Choroid plexus epithelial cell (primary cell): ENCODE measurements around the gene LTK.
A peak's percentile ranks its signal among the peaks of the same experiment; 100 is the strongest.

Experiments used
- DNase-seq: peaks from one replicate; pipeline ENCODE4 v3.0.0-alpha.2; 2010; ENCODE audit warnings: low read depth
- H3K4me3 ChIP-seq: 2 replicates; pipeline ENCODE4 v1.5.1; 2011; ENCODE audit warnings: low read depth, mild to moderate bottlenecking, control low read depth, low read length, moderate library complexity
- TF ChIP-seq, protein P1 (sequence below): conservative IDR thresholded peaks from 2 replicates; pipeline ENCODE4 v1.5.1; 2011; ENCODE audit warnings: low read depth, mild to moderate bottlenecking, control low read depth, inconsistent platforms, low read length, moderate library complexity

The LTK gene

DNA sequence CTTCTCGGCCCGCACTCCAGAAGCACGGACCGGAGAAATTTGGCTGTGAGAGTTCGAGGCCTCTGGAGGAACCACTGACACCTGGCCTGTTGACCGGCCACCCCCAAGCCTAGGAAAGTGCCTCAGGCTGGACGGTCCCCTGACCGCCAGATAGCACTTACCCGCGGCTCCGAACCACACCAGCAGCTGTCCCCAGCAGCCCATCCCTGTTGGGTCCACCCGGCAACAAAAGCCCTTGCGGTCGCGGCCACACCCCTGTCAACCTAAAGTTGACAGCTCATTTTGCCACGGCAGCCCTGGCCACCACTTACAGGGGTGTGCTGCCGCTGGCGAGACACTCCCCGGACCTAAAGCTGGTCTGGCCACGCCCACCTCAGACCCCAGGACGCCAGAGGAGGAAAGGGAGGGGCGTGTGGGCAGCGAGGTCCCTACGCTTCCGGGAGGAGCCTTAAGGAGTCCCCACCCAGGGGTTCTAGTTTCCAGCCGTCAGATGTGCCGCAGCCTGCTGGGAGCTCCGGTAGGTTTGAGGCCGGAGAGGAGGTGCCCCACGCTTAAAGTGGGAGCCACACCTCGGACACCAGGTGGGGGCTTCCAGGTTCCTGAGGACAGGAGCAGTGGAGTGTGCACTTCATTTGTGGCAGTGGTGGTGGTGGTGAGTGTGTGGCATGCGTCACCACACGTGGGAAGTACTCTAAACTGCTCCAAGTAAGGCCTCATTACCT is at the start of gene LTK:
TSS of gene LTK (minus strand) at position 322 of the 722 bp plus-strand sequence. CDS start at position 204, 118 bp downstream.
- H3K4me3 ChIP-seq: peak within 1 kb of the TSS; percentile 36
- no peak for DNase-seq
- TF ChIP-seq, protein P1, sequence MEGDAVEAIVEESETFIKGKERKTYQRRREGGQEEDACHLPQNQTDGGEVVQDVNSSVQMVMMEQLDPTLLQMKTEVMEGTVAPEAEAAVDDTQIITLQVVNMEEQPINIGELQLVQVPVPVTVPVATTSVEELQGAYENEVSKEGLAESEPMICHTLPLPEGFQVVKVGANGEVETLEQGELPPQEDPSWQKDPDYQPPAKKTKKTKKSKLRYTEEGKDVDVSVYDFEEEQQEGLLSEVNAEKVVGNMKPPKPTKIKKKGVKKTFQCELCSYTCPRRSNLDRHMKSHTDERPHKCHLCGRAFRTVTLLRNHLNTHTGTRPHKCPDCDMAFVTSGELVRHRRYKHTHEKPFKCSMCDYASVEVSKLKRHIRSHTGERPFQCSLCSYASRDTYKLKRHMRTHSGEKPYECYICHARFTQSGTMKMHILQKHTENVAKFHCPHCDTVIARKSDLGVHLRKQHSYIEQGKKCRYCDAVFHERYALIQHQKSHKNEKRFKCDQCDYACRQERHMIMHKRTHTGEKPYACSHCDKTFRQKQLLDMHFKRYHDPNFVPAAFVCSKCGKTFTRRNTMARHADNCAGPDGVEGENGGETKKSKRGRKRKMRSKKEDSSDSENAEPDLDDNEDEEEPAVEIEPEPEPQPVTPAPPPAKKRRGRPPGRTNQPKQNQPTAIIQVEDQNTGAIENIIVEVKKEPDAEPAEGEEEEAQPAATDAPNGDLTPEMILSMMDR: no peak

DNA sequence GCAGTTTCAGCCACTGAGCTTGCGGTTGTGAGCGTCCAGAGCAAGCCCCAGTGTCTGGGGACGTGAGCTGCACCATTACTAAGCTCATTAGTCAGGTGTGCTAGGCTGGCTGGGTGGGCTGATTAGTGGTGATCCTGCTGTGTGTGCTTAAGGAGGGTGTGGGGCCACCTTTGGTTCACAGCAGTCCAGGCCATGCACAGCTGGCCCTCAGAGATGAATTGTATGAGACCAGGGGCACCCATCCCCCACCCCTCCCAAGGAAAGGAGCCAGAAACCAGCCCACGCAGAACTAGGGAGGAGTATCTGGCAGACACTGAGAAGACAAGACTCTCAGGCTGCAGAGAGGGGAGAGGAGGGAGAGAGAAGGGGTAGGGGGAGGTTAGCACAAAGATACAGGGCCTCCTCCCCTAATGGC is 49.2 kb upstream of the LTK start:
- TF ChIP-seq, protein P1: no peak

DNA sequence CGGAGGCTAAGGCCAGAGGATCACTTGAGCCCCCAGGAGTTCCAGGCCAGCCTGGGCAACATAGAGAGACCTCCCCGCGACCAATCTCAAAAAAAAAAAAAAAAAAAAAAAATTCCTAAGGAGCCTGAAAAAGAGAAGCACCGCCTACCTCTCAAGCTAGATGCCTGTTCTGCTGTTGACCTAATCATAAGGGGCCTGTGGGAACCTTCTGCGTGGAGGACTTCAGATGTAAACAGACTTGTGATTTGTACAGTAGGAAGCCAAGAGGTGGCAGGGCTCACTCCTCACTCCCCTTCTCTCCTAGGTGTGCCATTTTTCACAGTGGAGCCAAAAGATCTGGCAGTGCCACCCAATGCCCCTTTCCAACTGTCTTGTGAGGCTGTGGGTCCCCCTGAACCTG is 48.6 kb upstream of the LTK start:
- TF ChIP-seq, protein P1: no peak
- no peak overlapping the region for H3K4me3 ChIP-seq
- DNase-seq: peak; percentile 60

More for the DNA sequence above, 49.2 kb upstream of the LTK start:
- peak; percentile 41 for DNase-seq
- H3K4me3 ChIP-seq: no peak overlapping the region

DNA sequence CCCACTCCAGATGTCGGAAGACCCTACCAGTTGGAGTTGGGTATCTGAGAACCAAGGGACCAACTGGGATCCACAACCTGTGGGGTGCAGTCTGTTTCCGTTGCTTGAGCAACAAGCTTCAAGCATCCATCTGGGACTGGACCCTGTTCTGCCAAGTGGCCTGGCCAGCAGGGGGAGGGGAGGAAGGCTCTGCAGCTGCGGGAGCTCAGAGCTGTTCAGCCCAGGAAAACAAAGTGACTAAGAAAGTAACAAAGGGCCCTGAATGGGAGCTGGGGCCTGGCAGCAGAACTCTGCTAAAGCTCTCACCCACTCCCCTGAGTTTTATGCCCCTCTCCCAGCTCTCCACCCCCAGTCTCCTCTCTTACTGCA is 48.1 kb upstream of the LTK start:
- DNase-seq: peak; percentile 83
- H3K4me3 ChIP-seq: no peak overlapping the region
- TF ChIP-seq, protein P1: peak; percentile 54

DNA sequence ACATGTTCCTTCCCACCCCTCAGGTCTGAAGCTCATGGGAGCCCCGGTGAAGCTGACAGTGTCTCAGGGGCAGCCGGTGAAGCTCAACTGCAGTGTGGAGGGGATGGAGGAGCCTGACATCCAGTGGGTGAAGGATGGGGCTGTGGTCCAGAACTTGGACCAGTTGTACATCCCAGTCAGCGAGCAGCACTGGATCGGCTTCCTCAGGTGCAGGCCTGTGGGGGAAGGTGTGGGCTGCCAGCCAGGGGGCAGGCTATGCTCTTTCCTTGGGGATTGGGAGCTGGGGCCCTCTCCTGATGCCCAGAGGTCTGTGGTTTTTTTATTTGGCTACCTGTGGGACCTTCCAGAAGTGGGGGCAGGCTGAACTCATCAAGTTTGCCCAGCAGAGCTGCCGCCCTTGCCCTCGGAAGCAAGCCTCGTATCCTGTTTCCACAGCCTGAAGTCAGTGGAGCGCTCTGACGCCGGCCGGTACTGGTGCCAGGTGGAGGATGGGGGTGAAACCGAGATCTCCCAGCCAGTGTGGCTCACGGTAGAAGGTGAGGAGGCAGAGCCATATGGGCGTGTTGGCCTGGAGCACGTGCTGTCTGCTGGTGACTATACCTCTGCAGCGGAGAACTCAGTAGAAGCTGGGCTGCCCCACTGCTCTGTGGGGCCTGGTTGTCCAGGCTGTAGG is 47.6 kb upstream of the LTK start:
- no peak for DNase-seq
- no peak overlapping the region for H3K4me3 ChIP-seq

DNA sequence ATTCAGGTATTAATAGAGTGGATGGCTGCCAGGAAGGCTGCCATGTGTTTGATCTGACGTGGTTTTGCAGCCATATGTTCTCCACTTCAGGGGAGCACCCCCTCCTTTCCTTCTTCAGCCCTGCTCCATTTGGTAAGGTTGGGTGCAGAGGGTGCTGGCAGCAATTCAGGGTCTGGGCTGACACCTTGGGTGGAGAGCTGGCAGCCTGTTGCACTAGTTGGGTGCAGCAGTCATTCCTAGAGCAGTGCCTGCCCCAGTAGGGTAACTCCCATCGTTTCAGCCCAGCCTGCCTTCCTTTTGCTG is 46.9 kb upstream of the LTK start:
- TF ChIP-seq, protein P1: no peak
- no peak overlapping the region for H3K4me3 ChIP-seq
- DNase-seq: no peak

More for the DNA sequence above, 47.6 kb upstream of the LTK start:
- TF ChIP-seq, protein P1: no peak

DNA sequence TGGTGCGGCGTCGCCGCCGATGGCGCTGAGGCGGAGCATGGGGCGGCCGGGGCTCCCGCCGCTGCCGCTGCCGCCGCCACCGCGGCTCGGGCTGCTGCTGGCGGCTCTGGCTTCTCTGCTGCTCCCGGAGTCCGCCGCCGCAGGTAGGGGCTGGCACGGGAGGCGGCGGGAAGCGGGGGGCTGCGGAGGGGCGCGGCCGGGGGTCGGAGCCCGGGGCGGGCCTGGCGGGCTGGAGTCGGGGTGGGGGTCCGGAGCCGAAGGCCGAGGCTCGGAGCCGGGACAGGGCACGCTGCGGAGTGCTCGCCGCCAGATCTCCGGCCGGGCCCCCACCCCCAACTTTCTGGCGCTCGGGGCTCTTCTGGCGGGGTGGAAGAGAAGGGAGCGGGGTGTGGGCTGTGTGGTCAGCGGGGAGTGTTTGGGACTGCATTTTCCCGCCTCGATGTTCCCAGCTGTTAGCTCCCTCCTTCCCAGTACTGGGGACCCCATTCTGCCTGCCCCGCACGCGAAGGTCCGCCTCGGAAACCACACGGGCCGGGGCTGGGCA is 45.7 kb upstream of the LTK start:
- H3K4me3 ChIP-seq: peak overlapping the region; percentile 63
- DNase-seq: no peak
- TF ChIP-seq, protein P1: no peak
